SK-N-SH treated with all-trans-retinoic acid at 6 μM for 48 hours (cell line): ENCODE data around the gene ADGRG7.
"Not testable (repeated sequence)": the region's sequence is repeated elsewhere in the genome, so short reads cannot be mapped to it uniquely, and the experiment has no call there.

Experiments used
- ATAC-seq: fragments of 200-7000 bp; cut with Tn5 transposase; 3 replicates; pipeline ENCODE4 v1.9.1; 2020; ENCODE audit warnings: mild to moderate bottlenecking, moderate library complexity
- BACH2 ChIP-seq: fragments of 250-450 bp; sonication (Bioruptor Pico); IDR thresholded peaks from 2 replicates; pipeline ENCODE4 v1.9.0; 2021; ENCODE audit warnings: mild to moderate bottlenecking, borderline replicate concordance
- CREB5 ChIP-seq: fragments of 250-450 bp; sonication (Bioruptor Pico); IDR thresholded peaks from 2 replicates; pipeline ENCODE4 v1.5.1; 2020; ENCODE audit warnings: low read depth, mild to moderate bottlenecking, moderate library complexity
- CSDC2 ChIP-seq: fragments of 250-450 bp; sonication (Bioruptor Pico); IDR thresholded peaks from 2 replicates; pipeline ENCODE4 v1.5.0; 2020; ENCODE audit warnings: mild to moderate bottlenecking, moderate library complexity
- CSRNP3 ChIP-seq: fragments of 250-450 bp; sonication (Bioruptor Pico); IDR thresholded peaks from 2 replicates; pipeline ENCODE4 v1.5.1; 2021; ENCODE audit warnings: mild to moderate bottlenecking, moderate library complexity
- ESRRG ChIP-seq: fragments of 250-450 bp; sonication (Bioruptor Pico); IDR thresholded peaks from 2 replicates; pipeline ENCODE4 v1.6.1; 2021; ENCODE audit warnings: mild to moderate bottlenecking
- GLIS3 ChIP-seq: fragments of 250-450 bp; sonication (Bioruptor Pico); IDR thresholded peaks from 2 replicates; pipeline ENCODE4 v1.5.0; 2020; ENCODE audit warnings: mild to moderate bottlenecking, moderate library complexity
- ISL1 ChIP-seq: fragments of 250-450 bp; sonication (Bioruptor Pico); IDR thresholded peaks from 2 replicates; pipeline ENCODE4 v2.1.2; 2022; ENCODE audit warnings: mild to moderate bottlenecking, moderate library complexity
- PATZ1 ChIP-seq: fragments of 250-450 bp; sonication (Bioruptor Pico); IDR thresholded peaks from 2 replicates; pipeline ENCODE4 v1.8.0; 2020; ENCODE audit warnings: mild to moderate bottlenecking, moderate library complexity, borderline replicate concordance
- POU6F1 ChIP-seq: fragments of 250-450 bp; sonication (Bioruptor Pico); IDR thresholded peaks from 2 replicates; pipeline ENCODE4 v1.8.0; 2021; ENCODE audit warnings: low read depth, mild to moderate bottlenecking, moderate library complexity, borderline replicate concordance
- PPARA ChIP-seq: fragments of 250-450 bp; sonication (Bioruptor Pico); IDR thresholded peaks from 2 replicates; pipeline ENCODE4 v1.5.0; 2020; ENCODE audit warnings: mild to moderate bottlenecking, borderline replicate concordance
- RARB ChIP-seq: fragments of 250-450 bp; sonication (Bioruptor Pico); IDR thresholded peaks from 2 replicates; pipeline ENCODE4 v1.8.0; 2021; ENCODE audit warnings: mild to moderate bottlenecking, moderate library complexity
- SNAI2 ChIP-seq: fragments of 250-450 bp; sonication (Bioruptor Pico); IDR thresholded peaks from 2 replicates; pipeline ENCODE4 v1.5.0; 2020; ENCODE audit warnings: mild to moderate bottlenecking, moderate library complexity
- TCF4 ChIP-seq: fragments of 250-450 bp; sonication (Bioruptor Pico); IDR thresholded peaks from 2 replicates; pipeline ENCODE4 v1.8.0; 2021; ENCODE audit warnings: mild to moderate bottlenecking, moderate library complexity, borderline replicate concordance
- TOX ChIP-seq: fragments of 250-450 bp; sonication (Bioruptor Pico); IDR thresholded peaks from 2 replicates; pipeline ENCODE4 v1.8.0; 2021; ENCODE audit warnings: mild to moderate bottlenecking, moderate library complexity, borderline replicate concordance
- TSHZ2 ChIP-seq: fragments of 250-450 bp; sonication (Bioruptor Pico); IDR thresholded peaks from 2 replicates; pipeline ENCODE4 v1.5.0; 2020; ENCODE audit warnings: mild to moderate bottlenecking, moderate library complexity
- ZC3H10 ChIP-seq: fragments of 250-450 bp; sonication (Bioruptor Pico); IDR thresholded peaks from 2 replicates; pipeline ENCODE4 v1.5.1; 2021; ENCODE audit warnings: mild to moderate bottlenecking, moderate library complexity
- ZFP3 ChIP-seq: fragments of 250-450 bp; sonication (Bioruptor Pico); IDR thresholded peaks from 2 replicates; pipeline ENCODE4 v1.5.0; 2020; ENCODE audit warnings: mild to moderate bottlenecking, moderate library complexity
- ZFP30 ChIP-seq: fragments of 450-650 bp; formaldehyde crosslinking; IDR thresholded peaks from 2 replicates; pipeline ENCODE4 v1.5.0; 2022; ENCODE audit warnings: mild to moderate bottlenecking, moderate library complexity
- ZNF565 ChIP-seq: fragments of 450-650 bp; formaldehyde crosslinking; conservative IDR thresholded peaks from 2 replicates; pipeline ENCODE4 v1.5.0; 2020; ENCODE audit warnings: low read depth, mild to moderate bottlenecking, moderate library complexity
- ZNF70 ChIP-seq: fragments of 450-650 bp; formaldehyde crosslinking; IDR thresholded peaks from 2 replicates; pipeline ENCODE4 v1.5.0; 2020; ENCODE audit warnings: mild to moderate bottlenecking, moderate library complexity
- ZNF8 ChIP-seq: fragments of 450-650 bp; formaldehyde crosslinking; IDR thresholded peaks from 2 replicates; pipeline ENCODE4 v1.5.0; 2020; ENCODE audit warnings: mild to moderate bottlenecking, moderate library complexity

ADGRG7 gene

GRCh38 chr3:100665230-100665629 is 55.8 kb downstream of the ADGRG7 start:
- ATAC-seq, result no peak
- TF ChIP-seq TCF4 (CRISPR knock-in tag) (no peak), TOX (CRISPR knock-in tag) (no peak), GLIS3 (CRISPR knock-in tag) (no peak), ZFP30 (CRISPR knock-in tag) (no peak), POU6F1 (CRISPR knock-in tag) (no peak), ZNF565 (no peak), ZC3H10 (CRISPR knock-in tag) (no peak), CSDC2 (CRISPR knock-in tag) (no peak), ESRRG (CRISPR knock-in tag) (no peak), PATZ1 (CRISPR knock-in tag) (no peak), ZNF8 (CRISPR knock-in tag) (no peak), BACH2 (CRISPR knock-in tag) (no peak), SNAI2 (CRISPR knock-in tag) (no peak), ISL1 (no peak), ZFP3 (no peak)

- ATAC-seq, result not testable (repeated sequence)
These were observed 57.3 kb downstream of the ADGRG7 start for GRCh38 chr3:100666699-100667098.

- not testable (repeated sequence) for ATAC-seq
These were observed 57.9 kb downstream of the ADGRG7 start for GRCh38 chr3:100667316-100667715.

- not testable (repeated sequence) for ATAC-seq
These were observed 61.6 kb downstream of the ADGRG7 start for GRCh38 chr3:100670995-100671394.

GRCh38 chr3:100681496-100681895 is 72.1 kb downstream of the ADGRG7 start:
- no peak for ATAC-seq
- TF ChIP-seq ISL1 (no peak), TSHZ2 (CRISPR knock-in tag) (no peak), BACH2 (CRISPR knock-in tag) (no peak), ESRRG (CRISPR knock-in tag) (no peak), TCF4 (CRISPR knock-in tag) (no peak), TOX (CRISPR knock-in tag) (no peak), ZFP30 (CRISPR knock-in tag) (no peak), GLIS3 (CRISPR knock-in tag) (no peak), PPARA (CRISPR knock-in tag) (no peak), ZNF8 (CRISPR knock-in tag) (no peak), ZFP3 (no peak), ZNF565 (no peak), CREB5 (CRISPR knock-in tag) (no peak), CSDC2 (CRISPR knock-in tag) (no peak), RARB (no peak), ZNF70 (CRISPR knock-in tag) (no peak), SNAI2 (CRISPR knock-in tag) (no peak), POU6F1 (CRISPR knock-in tag) (no peak), CSRNP3 (CRISPR knock-in tag) (no peak)
